ENCODE data around the gene SMCO2. TPM values are rescaled to one million over a fixed set of nuclear protein-coding genes. Genes with fewer than 3 reads are reported as not detected.

Gene SMCO2
- total and polyA plus RNA-seq, 9 of the 15 experiments (the other 6 are each of a cell fraction or from before 2014, with no cell fraction given), result not detected

- TF ChIP-seq MITF (IDR thresholded peaks at IDR 0.05), result no peak
- no peak for TF ChIP-seq ZBTB1 (CRISPR knock-in tag; IDR thresholded peaks at IDR 0.05; ENCODE audit: borderline replicate concordance, low read depth)
- no peak for TF ChIP-seq TCF7L2 (IDR thresholded peaks at IDR 0.05; ENCODE audit: low read depth, low read length)
- TF ChIP-seq XRCC3 (IDR thresholded peaks at IDR 0.05), result no peak
- peak in 1 of 2 experiments; percentile 11; a peak in 1 of 4 replicates for TF ChIP-seq RAD21 (CRISPR knock-in tag; conservative IDR thresholded peaks at IDR 0.05 in 1 of 2, IDR thresholded peaks at IDR 0.05 in 1 of 2)
- no peak for TF ChIP-seq NR4A1 (CRISPR knock-in tag; IDR thresholded peaks at IDR 0.05)
- TF ChIP-seq NR4A1 (tag; IDR thresholded peaks at IDR 0.05), result no peak
- TF ChIP-seq TRIM28 (IDR thresholded peaks at IDR 0.05), result no peak
- TF ChIP-seq ZC3H11A (IDR thresholded peaks at IDR 0.05; ENCODE audit: low read depth, low read length), result no peak
- no peak for TF ChIP-seq ZNF174 (CRISPR knock-in tag; IDR thresholded peaks at IDR 0.05)
- TF ChIP-seq CHD7 (IDR thresholded peaks at IDR 0.05; ENCODE audit: low read depth, low read length), result no peak
- no peak for TF ChIP-seq STAT5A (IDR thresholded peaks at IDR 0.05; ENCODE audit: borderline replicate concordance, low read length)
- 0 out of 2 replicates have a peak, but pooled peaks have one; percentile 51 for TF ChIP-seq SMARCE1 (IDR thresholded peaks at IDR 0.05)
Observed at GRCh38 chr12:27523642-27524493, 77.3 kb downstream of the SMCO2 start, which contains the start of gene PPFIBP1 (continued).

Data from K562 (cell line).